ENCODE measurements around the gene HDAC11. TPM values are rescaled to one million over a fixed set of nuclear protein-coding genes. Genes with fewer than 3 reads are reported as not detected.

Gene HDAC11
- polyA plus RNA-seq, 1 donor (not counting 4 experiments of a cell fraction or from before 2014, with no cell fraction given): 12.6 TPM

DNA sequence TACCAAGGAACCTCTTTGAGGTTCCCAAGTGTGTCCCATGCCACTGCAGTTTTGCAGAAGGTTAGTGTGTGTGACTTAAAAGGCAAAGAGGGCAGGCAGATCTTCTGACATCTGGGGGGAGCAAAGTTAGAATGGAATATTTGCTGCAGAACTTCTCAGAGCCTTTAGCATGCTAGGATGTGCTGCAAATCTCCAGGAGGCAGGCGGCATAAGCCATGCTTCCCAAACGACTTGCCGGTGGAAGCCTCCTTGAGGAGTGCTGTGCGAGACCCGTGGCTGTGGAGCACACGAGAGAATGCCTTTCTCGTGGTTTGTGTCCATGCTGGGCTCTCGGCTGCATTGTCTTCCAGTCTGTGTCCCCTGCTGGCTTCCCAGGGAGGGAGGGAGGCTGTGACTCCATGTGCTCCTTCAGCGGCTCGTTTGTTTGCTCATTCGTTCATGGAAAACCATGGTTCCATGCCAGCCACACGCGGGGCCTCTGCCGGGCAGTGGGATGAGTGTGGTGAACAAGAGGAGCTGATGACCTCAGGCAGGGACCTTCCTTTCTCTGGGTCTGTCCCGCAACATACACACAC is 13.8 kb downstream of the HDAC11 start:
- Histone ChIP-seq H4K20me1 (ENCODE audit: control insufficient read depth, extremely low read depth, insufficient read depth, low read length) (no peaks in the 10 kb centered on the region), H3K79me2 (ENCODE audit: control insufficient read depth, insufficient read depth, low read length) (no peaks in the 10 kb centered on the region), H3K9ac (ENCODE audit: control insufficient read depth, extremely low read depth, insufficient read depth, low read length) (no peak overlapping the region), H3K4me2 (ENCODE audit: control insufficient read depth, extremely low read depth, insufficient read depth, low read depth, low read length) (no peak overlapping the region), H3K4me1 (ENCODE audit: control insufficient read depth, extremely low read depth, insufficient read depth, low read length) (peaks cover 11% of the 10 kb centered on the region), H3K27me3 (ENCODE audit: control insufficient read depth, extremely low read depth, insufficient read depth, low read length) (no peaks in the 10 kb centered on the region), H3K4me3 (ENCODE audit: control insufficient read depth in 2 of 3, extremely low read depth in 1 of 3, insufficient read depth in 2 of 3, low read depth in 1 of 3, low read length in 3 of 3) (no peak overlapping the region), H3K9me3 (ENCODE audit: control insufficient read depth, low read depth, low read length) (no peaks in the 10 kb centered on the region), H3K36me3 (ENCODE audit: control insufficient read depth in 2 of 2, extremely low read depth in 1 of 2, insufficient read depth in 2 of 2, low read length in 2 of 2) (peaks cover 0 to 6% of the 10 kb centered on the region in 2 experiments), H3K9me1 (ENCODE audit: control insufficient read depth, extremely low read depth, insufficient read depth, low read length) (no peaks in the 10 kb centered on the region), H3K27ac (ENCODE audit: control insufficient read depth, insufficient read depth, low read length) (no peak overlapping the region), H2AFZ (ENCODE audit: control insufficient read depth, low read length) (no peak overlapping the region)
- no peak for FAIRE-seq
- no peak for DNase-seq (ENCODE audit: low read depth, low spot score)
- TF ChIP-seq EZH2 (IDR thresholded peaks at IDR 0.05; ENCODE audit: low read length): no peak
- TF ChIP-seq, protein P1, sequence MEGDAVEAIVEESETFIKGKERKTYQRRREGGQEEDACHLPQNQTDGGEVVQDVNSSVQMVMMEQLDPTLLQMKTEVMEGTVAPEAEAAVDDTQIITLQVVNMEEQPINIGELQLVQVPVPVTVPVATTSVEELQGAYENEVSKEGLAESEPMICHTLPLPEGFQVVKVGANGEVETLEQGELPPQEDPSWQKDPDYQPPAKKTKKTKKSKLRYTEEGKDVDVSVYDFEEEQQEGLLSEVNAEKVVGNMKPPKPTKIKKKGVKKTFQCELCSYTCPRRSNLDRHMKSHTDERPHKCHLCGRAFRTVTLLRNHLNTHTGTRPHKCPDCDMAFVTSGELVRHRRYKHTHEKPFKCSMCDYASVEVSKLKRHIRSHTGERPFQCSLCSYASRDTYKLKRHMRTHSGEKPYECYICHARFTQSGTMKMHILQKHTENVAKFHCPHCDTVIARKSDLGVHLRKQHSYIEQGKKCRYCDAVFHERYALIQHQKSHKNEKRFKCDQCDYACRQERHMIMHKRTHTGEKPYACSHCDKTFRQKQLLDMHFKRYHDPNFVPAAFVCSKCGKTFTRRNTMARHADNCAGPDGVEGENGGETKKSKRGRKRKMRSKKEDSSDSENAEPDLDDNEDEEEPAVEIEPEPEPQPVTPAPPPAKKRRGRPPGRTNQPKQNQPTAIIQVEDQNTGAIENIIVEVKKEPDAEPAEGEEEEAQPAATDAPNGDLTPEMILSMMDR (optimal IDR thresholded peaks at IDR 0.05 in 1 of 3, IDR thresholded peaks at IDR 0.05 in 1 of 3, conservative IDR thresholded peaks at IDR 0.05 in 1 of 3; ENCODE audit: extremely low read depth in 1 of 3, insufficient read depth in 2 of 3, low read length in 3 of 3): no peak
- dilution Hi-C loops (cut with MboI; ENCODE audit: extremely low pct_ligation_motif_present, low sequenced_read_pairs): no loop called here

DNA sequence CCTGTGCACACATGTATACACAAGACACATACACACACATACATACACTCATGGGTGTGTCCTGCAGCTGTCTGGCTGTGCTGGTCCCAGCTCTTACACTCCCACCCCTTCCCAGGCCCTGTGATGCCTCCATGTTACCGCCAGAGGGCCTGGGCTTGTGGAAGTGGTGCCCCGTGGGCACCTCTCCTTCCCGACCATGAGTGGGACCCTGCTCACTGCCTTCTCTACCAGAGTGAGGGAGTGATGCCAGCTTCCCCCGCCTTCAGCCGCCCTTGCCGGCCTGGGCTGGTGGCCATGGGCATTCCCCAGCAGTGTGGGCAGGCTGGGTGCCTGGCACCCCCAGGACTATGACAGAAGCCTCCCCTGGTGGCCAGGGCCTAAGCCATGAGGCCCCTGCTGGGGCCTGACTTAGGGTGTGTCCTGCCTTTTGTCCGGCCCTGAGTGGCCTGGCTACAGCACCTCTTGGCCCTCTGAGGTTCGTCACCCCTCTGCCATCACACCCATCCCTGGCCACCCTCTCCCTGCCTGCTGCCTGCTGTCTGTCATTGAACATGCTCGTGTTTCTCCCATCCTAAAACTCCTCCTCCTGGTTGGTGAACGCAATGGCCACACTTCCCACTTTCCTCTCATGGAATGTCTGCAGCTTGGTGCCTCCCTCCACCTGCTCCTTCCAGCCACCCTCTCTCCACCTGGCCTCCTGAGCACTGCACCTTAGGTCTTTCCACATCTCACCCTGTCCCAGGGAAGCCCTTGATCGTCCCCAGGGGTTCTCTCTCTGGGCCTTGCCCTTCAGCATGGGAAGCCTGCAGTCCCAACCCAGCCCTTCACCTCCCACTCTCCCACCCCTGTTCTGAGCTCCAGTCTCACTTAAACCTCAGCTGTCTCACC is 14.6 kb downstream of the HDAC11 start:
- DNase-seq (ENCODE audit: low read depth, low spot score) (no peak), FAIRE-seq (no peak)
- H3K9me1 ChIP-seq (ENCODE audit: control insufficient read depth, extremely low read depth, insufficient read depth, low read length): no peaks in the 10 kb centered on the region
- no peak overlapping the region for H3K9ac ChIP-seq (ENCODE audit: control insufficient read depth, extremely low read depth, insufficient read depth, low read length)
- no peak overlapping the region for H3K4me2 ChIP-seq (ENCODE audit: control insufficient read depth, extremely low read depth, insufficient read depth, low read depth, low read length)
- H4K20me1 ChIP-seq (ENCODE audit: control insufficient read depth, extremely low read depth, insufficient read depth, low read length): no peaks in the 10 kb centered on the region
- no peaks in the 10 kb centered on the region for H3K79me2 ChIP-seq (ENCODE audit: control insufficient read depth, insufficient read depth, low read length)
- peaks cover 11% of the 10 kb centered on the region for H3K4me1 ChIP-seq (ENCODE audit: control insufficient read depth, extremely low read depth, insufficient read depth, low read length)
- H3K4me3 ChIP-seq (ENCODE audit: control insufficient read depth in 2 of 3, extremely low read depth in 1 of 3, insufficient read depth in 2 of 3, low read depth in 1 of 3, low read length in 3 of 3): no peak overlapping the region
- TF ChIP-seq, protein P1 (optimal IDR thresholded peaks at IDR 0.05 in 1 of 3, IDR thresholded peaks at IDR 0.05 in 1 of 3, conservative IDR thresholded peaks at IDR 0.05 in 1 of 3; ENCODE audit: extremely low read depth in 1 of 3, insufficient read depth in 2 of 3, low read length in 3 of 3): peak; percentile 27 to 47 (median 38)
- no peak for TF ChIP-seq EZH2 (IDR thresholded peaks at IDR 0.05; ENCODE audit: low read length)
- peaks cover 0 to 6% of the 10 kb centered on the region in 2 experiments for H3K36me3 ChIP-seq (ENCODE audit: control insufficient read depth in 2 of 2, extremely low read depth in 1 of 2, insufficient read depth in 2 of 2, low read length in 2 of 2)
- dilution Hi-C loops (cut with MboI; ENCODE audit: extremely low pct_ligation_motif_present, low sequenced_read_pairs): no loop called here
- H2AFZ ChIP-seq (ENCODE audit: control insufficient read depth, low read length): no peak overlapping the region
- H3K9me3 ChIP-seq (ENCODE audit: control insufficient read depth, low read depth, low read length): no peaks in the 10 kb centered on the region
- H3K27ac ChIP-seq (ENCODE audit: control insufficient read depth, insufficient read depth, low read length): no peak overlapping the region
- H3K27me3 ChIP-seq (ENCODE audit: control insufficient read depth, extremely low read depth, insufficient read depth, low read length): no peaks in the 10 kb centered on the region
